ENCODE data around the gene CLNK.

The CLNK gene, protein sequence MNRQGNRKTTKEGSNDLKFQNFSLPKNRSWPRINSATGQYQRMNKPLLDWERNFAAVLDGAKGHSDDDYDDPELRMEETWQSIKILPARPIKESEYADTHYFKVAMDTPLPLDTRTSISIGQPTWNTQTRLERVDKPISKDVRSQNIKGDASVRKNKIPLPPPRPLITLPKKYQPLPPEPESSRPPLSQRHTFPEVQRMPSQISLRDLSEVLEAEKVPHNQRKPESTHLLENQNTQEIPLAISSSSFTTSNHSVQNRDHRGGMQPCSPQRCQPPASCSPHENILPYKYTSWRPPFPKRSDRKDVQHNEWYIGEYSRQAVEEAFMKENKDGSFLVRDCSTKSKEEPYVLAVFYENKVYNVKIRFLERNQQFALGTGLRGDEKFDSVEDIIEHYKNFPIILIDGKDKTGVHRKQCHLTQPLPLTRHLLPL

DNA sequence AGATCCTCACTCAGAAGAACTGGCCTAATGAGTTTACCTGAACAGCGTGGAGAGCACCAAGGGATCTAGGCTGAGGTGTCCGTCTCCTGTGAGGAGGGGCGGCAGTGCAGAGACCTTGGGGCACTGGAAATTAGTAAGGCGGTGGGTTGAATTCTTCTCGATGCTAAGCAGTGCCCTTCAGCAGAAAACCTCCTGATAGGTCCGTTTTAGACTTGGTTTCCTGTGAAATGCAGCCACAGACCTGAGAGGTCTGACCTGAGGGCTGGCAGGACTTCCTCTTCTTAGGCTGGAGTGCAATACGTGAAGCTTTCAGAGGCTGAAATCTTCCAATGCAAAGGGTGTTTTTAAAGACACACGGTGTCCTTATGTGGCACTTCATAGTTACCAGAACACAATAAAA lies at the start of gene CLNK:
TSS of gene CLNK (minus strand) at position 138 of the 400 bp plus-strand sequence. CDS start 16,899 bp downstream, outside the sequence.
- no peak for TF ChIP-seq GATA2 (IDR thresholded peaks at IDR 0.05; ENCODE audit: low read depth, low read length)
- TF ChIP-seq GATA3 (IDR thresholded peaks at IDR 0.05; ENCODE audit: low read depth, low read length): no peak

DNA sequence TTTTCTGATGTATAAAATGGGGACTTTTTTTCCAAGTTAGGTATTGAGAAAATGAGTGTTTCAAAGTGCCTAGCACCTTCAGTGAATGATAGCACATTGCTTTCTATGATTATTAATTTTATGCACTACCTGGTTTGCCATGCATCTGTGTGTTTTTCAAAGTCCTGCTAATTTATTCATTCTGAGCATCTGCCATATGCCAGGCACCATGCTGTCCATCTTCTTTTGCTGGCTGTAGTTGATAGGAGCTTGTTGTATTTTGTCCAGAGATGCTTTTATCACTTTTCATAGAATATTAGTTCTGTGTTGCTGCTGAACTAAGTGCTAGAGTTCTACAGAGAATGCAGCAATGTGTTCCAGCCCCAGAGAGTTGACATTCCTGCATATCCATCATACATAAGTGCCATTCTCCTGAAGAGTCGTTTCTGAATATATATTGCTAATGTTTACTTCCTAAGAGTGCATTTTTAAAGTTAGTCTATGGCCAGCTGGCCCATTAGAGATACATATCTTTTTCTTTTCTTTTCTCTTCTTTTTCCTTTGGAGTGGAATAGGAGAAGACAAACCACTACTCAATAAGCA lies 49.0 kb upstream of the CLNK start:
- TF ChIP-seq GATA3 (IDR thresholded peaks at IDR 0.05; ENCODE audit: low read depth, low read length) (no peak), GATA2 (IDR thresholded peaks at IDR 0.05; ENCODE audit: low read depth, low read length) (no peak)

DNA sequence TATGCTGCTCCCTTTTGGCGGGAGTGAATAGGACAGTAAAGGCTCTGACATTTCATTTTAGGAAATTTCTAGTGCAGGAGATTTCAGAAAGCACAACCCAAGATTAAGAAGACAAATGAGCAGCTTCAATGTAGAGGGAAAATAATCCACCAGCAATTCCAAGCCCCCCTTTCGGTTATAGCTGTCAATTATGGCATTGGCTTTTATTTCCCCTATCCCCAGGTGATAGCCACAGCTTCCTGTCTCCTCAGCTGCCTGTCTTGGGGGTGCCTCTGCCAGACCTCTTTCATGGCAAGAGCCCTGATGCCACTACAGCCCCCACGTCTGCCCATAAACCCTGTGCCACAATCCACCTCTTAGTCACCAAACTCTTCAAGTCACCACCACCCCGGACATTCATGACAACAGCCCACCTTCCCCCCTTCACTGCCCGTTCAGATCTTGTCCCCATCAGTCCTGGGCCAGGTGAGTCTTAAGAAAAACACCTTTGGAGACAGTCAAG lies 48.4 kb upstream of the CLNK start:
- TF ChIP-seq GATA2 (IDR thresholded peaks at IDR 0.05; ENCODE audit: low read depth, low read length): no peak
- TF ChIP-seq GATA3 (IDR thresholded peaks at IDR 0.05; ENCODE audit: low read depth, low read length): no peak

DNA sequence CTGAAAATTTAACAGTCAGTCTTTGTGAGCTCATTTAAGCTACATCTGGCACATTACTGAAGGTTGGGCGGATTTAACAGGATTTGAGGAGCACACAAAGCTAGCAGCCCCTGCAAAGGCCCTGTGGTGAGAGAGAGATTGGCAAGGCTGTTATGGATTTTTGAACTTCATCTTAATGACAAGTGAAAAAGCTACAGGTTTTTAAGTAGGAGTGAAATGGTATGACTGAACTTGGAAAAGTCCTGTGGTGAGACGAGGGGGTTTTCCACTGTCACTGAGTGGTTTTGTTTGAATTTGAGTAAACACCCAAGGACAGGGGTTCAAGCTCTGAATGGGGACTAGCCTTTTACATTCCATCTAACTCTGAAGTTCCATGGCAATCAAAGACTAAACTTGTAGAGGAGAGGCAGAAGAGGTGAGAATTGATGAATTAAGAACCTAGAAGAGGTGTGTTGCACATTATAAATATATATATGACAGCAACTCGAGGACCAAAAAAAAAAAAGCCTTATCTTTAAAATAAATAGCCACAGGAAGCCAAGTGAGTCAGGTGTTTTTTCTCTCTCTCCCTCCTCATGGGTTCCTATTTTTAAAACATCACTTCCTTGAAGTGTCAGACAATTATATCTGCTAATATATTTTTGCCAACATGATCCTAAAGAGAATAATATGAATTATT lies 47.8 kb upstream of the CLNK start:
- TF ChIP-seq GATA3 (IDR thresholded peaks at IDR 0.05; ENCODE audit: low read depth, low read length): no peak

DNA sequence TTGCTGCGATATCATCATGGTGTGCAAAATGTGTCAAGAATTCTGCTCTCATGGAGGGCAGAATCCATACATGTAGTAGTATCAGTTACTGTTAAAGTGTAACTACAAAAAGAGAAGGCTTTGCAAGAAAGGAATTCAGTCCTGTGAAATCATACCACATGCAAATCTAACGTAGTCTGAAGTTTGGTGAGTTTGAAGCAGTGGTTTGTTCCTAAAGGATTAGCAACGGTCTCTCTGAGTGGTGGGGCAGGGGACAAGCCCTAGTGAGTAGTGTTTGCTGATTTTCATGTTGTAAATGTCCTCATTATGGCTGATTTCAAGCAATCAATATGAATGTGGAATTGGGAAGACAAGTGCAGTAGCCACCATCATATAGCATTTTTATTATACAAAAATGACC lies 47.1 kb upstream of the CLNK start:
- TF ChIP-seq GATA2 (IDR thresholded peaks at IDR 0.05; ENCODE audit: low read depth, low read length) (no peak), GATA3 (IDR thresholded peaks at IDR 0.05; ENCODE audit: low read depth, low read length) (no peak)

DNA sequence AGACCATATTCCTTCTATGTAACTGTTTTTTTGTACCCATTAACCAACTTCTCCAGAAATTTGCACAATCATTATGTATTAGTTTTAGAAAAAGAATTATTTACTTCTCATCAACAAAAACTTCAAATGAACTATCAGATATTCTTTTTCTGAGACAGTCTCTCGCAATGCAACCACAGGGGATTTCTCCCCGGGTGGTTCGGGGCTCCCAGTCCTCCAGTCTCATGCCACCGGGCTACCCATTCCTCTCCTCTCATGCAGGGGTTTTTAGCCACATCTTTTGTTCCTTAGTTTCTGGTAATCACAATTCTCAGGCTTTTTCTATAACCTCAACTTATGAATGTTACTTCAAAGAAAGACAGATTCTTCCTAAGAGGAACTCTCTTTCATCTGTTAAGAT lies 46.6 kb upstream of the CLNK start:
- no peak for TF ChIP-seq GATA3 (IDR thresholded peaks at IDR 0.05; ENCODE audit: low read depth, low read length)
- no peak for TF ChIP-seq GATA2 (IDR thresholded peaks at IDR 0.05; ENCODE audit: low read depth, low read length)

DNA sequence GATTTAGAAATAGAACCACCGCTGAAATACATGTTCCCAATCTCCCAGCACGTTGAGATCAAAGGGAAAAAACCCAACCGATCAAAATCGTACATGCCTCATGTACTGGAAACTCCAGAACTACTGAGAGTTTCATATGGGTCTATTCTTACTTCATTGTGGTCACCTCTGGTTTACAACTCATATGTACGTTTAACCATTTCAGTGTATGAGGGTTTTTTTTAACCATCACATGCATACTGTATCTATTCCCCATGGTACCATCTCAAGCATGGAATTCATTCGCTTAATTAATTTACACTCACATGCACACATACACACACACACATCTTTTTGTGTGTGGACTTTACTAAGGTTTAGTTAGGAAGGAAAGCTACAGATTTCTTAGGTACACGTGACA lies 46.0 kb upstream of the CLNK start:
- TF ChIP-seq GATA2 (IDR thresholded peaks at IDR 0.05; ENCODE audit: low read depth, low read length) (no peak), GATA3 (IDR thresholded peaks at IDR 0.05; ENCODE audit: low read depth, low read length) (no peak)

DNA sequence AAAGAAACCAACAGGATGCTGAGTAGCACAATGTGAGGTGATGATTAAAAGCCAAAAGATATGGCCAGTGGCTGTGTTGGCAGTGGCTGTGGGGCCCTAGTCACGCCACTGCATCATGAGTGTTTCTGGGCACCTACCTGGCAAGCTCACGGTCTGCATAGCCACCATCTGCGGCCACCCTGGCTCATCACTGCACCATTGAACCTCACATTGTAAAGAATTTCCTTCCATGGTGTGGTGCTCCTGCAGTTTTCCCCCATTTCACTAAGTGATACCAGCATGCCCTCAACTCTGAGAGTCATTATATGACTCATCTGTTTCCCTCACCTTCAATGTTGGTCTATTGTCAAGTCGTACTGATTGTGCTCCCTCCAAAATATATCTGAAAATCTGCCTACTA lies 45.5 kb upstream of the CLNK start:
- TF ChIP-seq GATA3 (IDR thresholded peaks at IDR 0.05; ENCODE audit: low read depth, low read length): no peak
- TF ChIP-seq GATA2 (IDR thresholded peaks at IDR 0.05; ENCODE audit: low read depth, low read length): no peak

DNA sequence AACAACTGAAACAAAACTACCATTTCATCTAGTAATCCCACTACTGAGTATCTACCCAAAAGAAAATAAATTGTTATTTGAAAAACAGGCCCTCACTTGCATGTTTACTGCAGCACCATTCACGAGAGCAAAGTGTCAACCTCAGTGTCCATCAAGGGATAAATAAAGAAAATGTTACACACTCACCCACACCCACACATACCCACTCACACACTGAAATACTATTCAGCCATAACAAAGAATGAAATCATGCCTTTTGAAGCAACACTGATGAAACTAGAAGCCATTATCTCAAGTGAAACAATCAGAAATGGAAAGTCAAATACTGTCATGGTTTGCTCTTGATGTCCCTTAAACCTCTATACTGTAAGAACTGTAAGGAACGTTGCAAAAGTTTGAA lies 44.8 kb upstream of the CLNK start:
- TF ChIP-seq GATA3 (IDR thresholded peaks at IDR 0.05; ENCODE audit: low read depth, low read length) (no peak), GATA2 (IDR thresholded peaks at IDR 0.05; ENCODE audit: low read depth, low read length) (no peak)

DNA sequence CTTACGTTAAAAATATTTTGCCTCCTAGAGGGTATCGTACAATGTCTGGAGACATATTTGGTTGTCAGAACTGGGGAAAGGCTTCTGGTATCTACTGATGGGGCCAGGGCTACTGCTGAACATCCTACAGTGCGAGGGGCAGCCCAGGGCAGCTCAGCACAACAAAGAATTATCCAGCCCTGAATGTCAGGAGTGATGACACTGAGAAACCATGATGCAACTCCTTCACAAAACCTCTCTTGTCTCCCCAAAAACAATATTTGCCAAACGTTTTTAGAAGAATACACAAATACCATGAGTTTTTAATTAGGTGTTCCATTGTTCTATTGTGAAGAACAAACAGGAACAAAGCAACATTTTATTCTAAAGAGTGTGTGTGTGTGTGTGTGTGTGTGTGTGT lies 43.4 kb upstream of the CLNK start:
- no peak for TF ChIP-seq GATA3 (IDR thresholded peaks at IDR 0.05; ENCODE audit: low read depth, low read length)
- no peak for TF ChIP-seq GATA2 (IDR thresholded peaks at IDR 0.05; ENCODE audit: low read depth, low read length)

DNA sequence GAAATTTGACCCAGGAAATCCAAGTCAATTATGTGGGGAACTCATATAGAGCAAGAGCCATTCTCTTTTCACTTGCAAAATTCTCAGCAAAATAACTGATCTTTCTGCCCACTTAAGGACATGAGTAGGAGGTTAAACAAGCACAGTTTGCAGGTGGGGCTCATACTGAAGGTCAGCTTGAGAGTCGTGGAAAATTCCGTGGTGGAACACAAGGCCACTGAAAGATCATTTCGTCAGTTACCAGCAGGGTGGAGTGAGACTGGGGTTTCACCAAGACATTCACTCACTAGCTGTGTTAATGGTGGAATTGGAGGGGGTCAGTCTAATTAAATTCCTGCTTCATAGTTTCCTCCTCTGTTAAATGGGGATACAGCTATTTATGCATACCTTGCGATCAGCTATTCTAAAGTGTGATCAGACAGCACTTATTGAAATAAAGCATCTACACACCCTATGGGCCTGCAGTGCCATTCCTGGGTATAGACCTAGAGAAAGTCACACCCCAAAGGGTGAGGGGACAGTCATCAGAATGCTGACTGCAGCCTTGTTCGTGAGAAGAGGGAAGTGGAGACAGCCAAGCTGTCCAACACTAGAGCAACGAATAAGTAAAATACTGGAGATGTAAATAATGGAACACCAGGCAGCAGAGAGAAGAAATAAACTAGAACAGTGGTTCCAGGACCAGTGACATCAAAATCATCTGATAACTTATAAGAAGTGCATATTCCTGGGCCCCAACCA lies 42.7 kb upstream of the CLNK start:
- no peak for TF ChIP-seq GATA3 (IDR thresholded peaks at IDR 0.05; ENCODE audit: low read depth, low read length)
- TF ChIP-seq GATA2 (IDR thresholded peaks at IDR 0.05; ENCODE audit: low read depth, low read length): no peak

DNA sequence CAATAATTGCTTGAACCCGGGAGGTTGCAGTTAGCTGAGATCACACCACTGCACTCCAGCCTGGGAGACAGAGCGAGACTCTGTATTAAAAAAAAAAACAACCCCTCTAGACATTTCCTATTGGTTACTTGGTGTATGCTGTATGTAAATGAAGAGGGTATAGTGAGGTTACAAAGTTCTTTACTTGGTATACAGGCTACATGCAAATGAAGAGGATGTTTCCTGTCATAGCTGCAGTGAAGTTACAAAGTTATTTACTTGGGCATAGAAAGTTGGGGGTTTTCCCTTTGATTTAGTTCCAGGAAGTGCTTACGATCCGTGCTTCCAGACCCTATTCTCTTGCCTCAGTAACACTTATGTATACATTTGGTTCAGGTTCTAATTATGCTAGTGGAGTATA lies 38.4 kb upstream of the CLNK start:
- TF ChIP-seq GATA2 (IDR thresholded peaks at IDR 0.05; ENCODE audit: low read depth, low read length) (no peak), GATA3 (IDR thresholded peaks at IDR 0.05; ENCODE audit: low read depth, low read length) (no peak)

DNA sequence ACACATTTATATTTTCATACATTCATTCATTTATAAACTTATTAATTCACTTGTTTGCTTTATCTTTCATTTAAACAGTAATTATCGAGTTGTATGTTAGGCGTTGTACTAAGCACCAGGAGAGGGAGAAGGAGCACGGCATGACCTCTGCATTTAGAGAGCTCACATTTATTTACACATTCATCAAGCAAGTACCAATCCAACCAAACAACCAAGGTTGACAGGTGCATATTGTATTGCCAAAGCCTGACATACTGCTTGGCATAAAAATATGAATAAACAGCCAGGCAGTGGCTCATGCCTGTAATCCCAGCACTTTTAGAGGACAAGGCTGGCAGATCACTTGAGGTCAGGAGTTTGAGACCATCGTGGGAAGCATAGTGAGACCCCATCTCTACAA lies 37.0 kb upstream of the CLNK start:
- no peak for TF ChIP-seq GATA2 (IDR thresholded peaks at IDR 0.05; ENCODE audit: low read depth, low read length)
- no peak for TF ChIP-seq GATA3 (IDR thresholded peaks at IDR 0.05; ENCODE audit: low read depth, low read length)

DNA sequence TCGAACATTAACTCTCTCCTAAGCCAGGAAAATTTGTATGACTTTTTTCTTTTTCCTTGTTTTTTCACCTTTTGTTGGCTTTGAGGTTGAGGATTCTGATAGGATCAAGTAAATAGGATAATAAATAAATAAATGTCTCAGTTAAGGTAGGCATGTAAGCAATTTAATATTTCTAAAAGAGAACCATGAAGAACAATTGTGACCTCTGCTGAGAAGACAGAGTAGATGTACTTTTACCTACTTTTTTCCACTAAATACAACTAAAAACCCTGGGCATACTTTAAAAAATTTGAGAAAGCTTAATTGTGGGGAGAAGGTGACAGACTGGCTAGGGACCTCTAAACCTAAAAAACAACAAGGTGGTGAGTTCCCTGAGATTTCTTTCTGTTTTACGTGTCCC lies 31.6 kb upstream of the CLNK start:
- TF ChIP-seq GATA3 (IDR thresholded peaks at IDR 0.05; ENCODE audit: low read depth, low read length) (no peak), GATA2 (IDR thresholded peaks at IDR 0.05; ENCODE audit: low read depth, low read length) (no peak)

Data from SH-SY5Y (cell line).